ENCODE measurements around the gene ZNF350.

Gene ZNF350

DNA sequence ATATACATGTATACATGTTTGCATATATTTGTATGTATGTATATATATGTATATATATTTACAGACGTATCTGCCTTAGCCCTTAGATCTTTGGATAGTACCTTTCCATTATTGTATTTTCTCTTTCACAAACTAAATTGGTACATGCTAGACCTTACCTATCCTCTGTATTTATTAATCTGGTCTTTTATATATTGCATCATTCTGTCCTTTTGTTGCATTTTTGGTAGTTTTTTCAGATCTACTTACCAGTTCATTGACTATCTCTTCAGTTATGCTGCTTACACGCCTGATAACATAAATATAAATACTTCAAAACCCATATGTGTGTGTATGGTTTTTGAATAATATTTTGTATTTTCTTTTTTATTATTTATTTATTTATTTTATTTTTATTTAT, 47.7 kb downstream of the ZNF350 start:
- no peak overlapping the region for H3K4me2 ChIP-seq (ENCODE audit: low read length)
- H3K9me3 ChIP-seq (ENCODE audit: control insufficient read depth, insufficient read depth, low read length) = peaks cover 15% of the 10 kb centered on the region; the same call in 1 of the 2 replicates
- H4K20me1 ChIP-seq (ENCODE audit: control insufficient read depth, insufficient read depth, low read depth, low read length) = no peaks in the 10 kb centered on the region
- no peaks in the 10 kb centered on the region for H3K27me3 ChIP-seq (ENCODE audit: control insufficient read depth, low read length)
- TF ChIP-seq CTCF (IDR thresholded peaks at IDR 0.05; ENCODE audit: low read depth, low read length, poor library complexity, severe bottlenecking) (no peak), EZH2phosphoT487 (IDR thresholded peaks at IDR 0.05; ENCODE audit: borderline replicate concordance, low read length) (no peak)
- H3K36me3 ChIP-seq (ENCODE audit: control insufficient read depth, low read length) = peaks cover 28% of the 10 kb centered on the region
- no peak overlapping the region for H3K4me3 ChIP-seq (ENCODE audit: low read length)
- H3K79me2 ChIP-seq (ENCODE audit: control insufficient read depth, low read length) = no peaks in the 10 kb centered on the region
- no peak overlapping the region for H3K27ac ChIP-seq (ENCODE audit: low read depth, low read length)
- no peaks in the 10 kb centered on the region for H3K4me1 ChIP-seq (ENCODE audit: control insufficient read depth, low read length)
- no peaks in the 10 kb centered on the region for H3F3A ChIP-seq (ENCODE audit: control insufficient read depth, insufficient read depth)
- no peaks in the 10 kb centered on the region for H3K9me2 ChIP-seq (replicated peaks; ENCODE audit: control insufficient read depth, low read length)

DNA sequence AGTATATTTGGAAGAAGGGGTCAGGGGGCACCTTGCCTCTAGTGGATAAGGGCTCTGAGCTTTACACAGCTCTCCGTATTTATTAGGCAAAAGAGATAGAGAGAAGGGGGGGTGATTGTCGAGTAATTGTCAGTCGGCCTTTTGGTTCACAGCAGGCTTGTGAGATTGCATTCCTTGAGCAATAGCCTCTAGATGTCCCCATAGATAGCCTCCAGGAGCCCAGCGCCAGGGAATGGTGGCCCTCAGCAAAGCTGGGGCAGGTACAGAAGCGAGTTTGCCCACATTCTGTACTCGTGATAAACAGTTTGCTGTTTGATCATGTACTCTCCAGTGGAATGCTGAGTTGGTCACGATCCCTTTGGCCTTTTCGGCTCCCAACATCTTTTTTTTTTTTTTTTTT, 54.7 kb downstream of the ZNF350 start:
- Histone ChIP-seq H3K9me2 (replicated peaks; ENCODE audit: control insufficient read depth, low read length) (no peaks in the 10 kb centered on the region), H4K20me1 (ENCODE audit: control insufficient read depth, insufficient read depth, low read depth, low read length) (no peaks in the 10 kb centered on the region), H3K4me1 (ENCODE audit: control insufficient read depth, low read length) (no peaks in the 10 kb centered on the region; the same call in 1 of the 2 replicates), H3K9me3 (ENCODE audit: control insufficient read depth, insufficient read depth, low read length) (peaks cover 20% of the 10 kb centered on the region; the same call in 1 of the 2 replicates), H3K36me3 (ENCODE audit: control insufficient read depth, low read length) (peaks cover 11% of the 10 kb centered on the region), H3K4me2 (ENCODE audit: low read length) (no peak overlapping the region), H3K27me3 (ENCODE audit: control insufficient read depth, low read length) (no peaks in the 10 kb centered on the region), H3K4me3 (ENCODE audit: low read length) (no peak overlapping the region), H3K79me2 (ENCODE audit: control insufficient read depth, low read length) (peaks cover 4% of the 10 kb centered on the region; the same call in 1 of the 2 replicates), H3F3A (ENCODE audit: control insufficient read depth, insufficient read depth) (no peaks in the 10 kb centered on the region), H3K27ac (ENCODE audit: low read depth, low read length) (no peak overlapping the region)
- TF ChIP-seq EZH2phosphoT487 (IDR thresholded peaks at IDR 0.05; ENCODE audit: borderline replicate concordance, low read length) = no peak
- TF ChIP-seq CTCF (IDR thresholded peaks at IDR 0.05; ENCODE audit: low read depth, low read length, poor library complexity, severe bottlenecking) = no peak

DNA sequence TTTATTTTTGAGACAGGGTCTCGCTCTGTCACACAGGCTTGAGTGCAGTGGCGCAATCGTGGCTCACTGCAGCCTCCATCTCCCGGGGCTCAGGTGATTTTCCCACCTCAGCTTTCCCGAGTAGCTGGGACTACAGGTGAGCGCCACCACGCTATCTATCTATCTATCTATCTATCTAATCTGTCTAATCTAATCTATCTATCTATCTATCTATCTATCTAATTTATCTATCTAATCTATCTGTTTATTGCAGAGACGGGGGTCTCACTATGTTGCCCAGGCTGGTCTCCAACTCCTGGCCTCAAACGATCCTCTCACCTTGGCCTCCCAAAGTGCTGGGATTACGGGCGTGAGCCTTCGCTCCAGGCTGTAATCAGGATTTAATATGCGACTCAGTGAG, 58.8 kb downstream of the ZNF350 start:
- Histone ChIP-seq H3K27me3 (ENCODE audit: control insufficient read depth, low read length) (no peaks in the 10 kb centered on the region), H4K20me1 (ENCODE audit: control insufficient read depth, insufficient read depth, low read depth, low read length) (no peaks in the 10 kb centered on the region), H3K9me2 (replicated peaks; ENCODE audit: control insufficient read depth, low read length) (no peaks in the 10 kb centered on the region), H3K36me3 (ENCODE audit: control insufficient read depth, low read length) (peaks cover 5% of the 10 kb centered on the region), H3K27ac (ENCODE audit: low read depth, low read length) (no peak overlapping the region), H3F3A (ENCODE audit: control insufficient read depth, insufficient read depth) (no peaks in the 10 kb centered on the region), H3K4me2 (ENCODE audit: low read length) (peak overlapping the region; percentile 90), H3K4me1 (ENCODE audit: control insufficient read depth, low read length) (peaks cover 6% of the 10 kb centered on the region), H3K4me3 (ENCODE audit: low read length) (peak overlapping the region; percentile 91), H3K79me2 (ENCODE audit: control insufficient read depth, low read length) (peaks cover 4% of the 10 kb centered on the region; the same call in 1 of the 2 replicates), H3K9me3 (ENCODE audit: control insufficient read depth, insufficient read depth, low read length) (peaks cover 33% of the 10 kb centered on the region; the same call in 1 of the 2 replicates)
- TF ChIP-seq CTCF (IDR thresholded peaks at IDR 0.05; ENCODE audit: low read depth, low read length, poor library complexity, severe bottlenecking) (no peak), EZH2phosphoT487 (IDR thresholded peaks at IDR 0.05; ENCODE audit: borderline replicate concordance, low read length) (no peak)
